Thoracic aorta (tissue), 2 donors: ENCODE data around the gene BEND6. TPM values are rescaled to one million over a fixed set of nuclear protein-coding genes. Genes with fewer than 3 reads are reported as not detected.

ENCODE experiments used
- ATAC-seq: fragments of 150-250 bp; one replicate; pipeline ENCODE4 v1.8.0; 2017; ENCODE audit warnings: low read depth; ENCODE audit not compliant: insufficient number of reproducible peaks, low FRiP score
- DNase-seq: peaks from one replicate; pipeline ENCODE4 v3.0.0-alpha.2; 2020; ENCODE audit warnings: low spot score
- H3K27ac ChIP-seq, 2 donors: fragments of 200-600 bp; sonication (generic); 1 replicate in 1 of 2; 2 replicates in 1 of 2; pipeline ENCODE4 v1.5.1; 2016; ENCODE audit warnings: mild to moderate bottlenecking in 2 of 2, moderate library complexity in 2 of 2
- H3K27me3 ChIP-seq: fragments of 200-600 bp; sonication (generic); replicated peaks from 2 replicates; pipeline ENCODE4 v1.6.0; 2016; ENCODE audit warnings: mild to moderate bottlenecking; ENCODE audit not compliant: insufficient read depth
- H3K36me3 ChIP-seq: fragments of 200-600 bp; sonication (generic); one replicate; pipeline ENCODE4 v1.5.1; 2016
- H3K4me1 ChIP-seq, 2 donors: fragments of 200-600 bp; sonication (generic); 1 replicate in 1 of 2; 2 replicates in 1 of 2; pipeline versions ENCODE4 v1.5.1 to v1.6.0; 2016; ENCODE audit warnings: low read depth in 2 of 2, mild to moderate bottlenecking in 1 of 2; ENCODE audit not compliant: control insufficient read depth in 1 of 2
- H3K4me3 ChIP-seq: fragments of 200-600 bp; sonication (generic); 2 replicates; pipeline ENCODE4 v1.5.1; 2016; ENCODE audit warnings: mild to moderate bottlenecking
- H3K9me3 ChIP-seq: fragments of 200-600 bp; sonication (generic); 2 replicates; pipeline ENCODE4 v1.5.1; 2016
- total RNA-seq, 2 donors: library from RNA; depleted of rRNA; stranded (reverse); fragments of >200 nt; gene quantifications; one replicate each; pipeline versions ENCODE4 v1.1.0 to v1.2.3, GENCODE V29; 2016
- TF ChIP-seq, protein P1 (sequence below): fragments of 200-600 bp; sonication (generic); IDR thresholded peaks from one replicate; pipeline ENCODE4 v1.5.1; 2019; ENCODE audit warnings: antibody characterized with exemption

Gene BEND6
- total RNA-seq, 2 donors from 2014 or later: 0.21 to 0.27 TPM

DNA sequence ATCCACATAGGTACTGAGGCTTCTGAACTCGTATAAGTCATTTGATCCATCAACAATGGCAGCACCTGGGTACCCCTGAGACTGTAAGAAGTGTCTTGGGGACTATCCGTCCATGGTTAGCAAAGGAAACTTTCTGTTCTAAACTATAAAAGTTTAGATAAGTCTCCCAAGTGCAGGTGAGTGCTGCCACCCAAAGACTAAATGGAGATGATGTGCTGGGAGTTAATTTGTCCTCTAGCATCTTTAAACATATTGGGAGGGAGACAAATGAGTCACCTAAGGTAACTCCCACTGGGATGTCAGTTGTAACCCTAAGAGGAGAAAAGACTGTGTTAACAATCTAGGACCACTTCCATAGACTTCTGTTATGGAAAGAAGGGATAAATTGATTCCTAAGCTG lies 6.2 kb downstream of the BEND6 start:
- TF ChIP-seq, protein P1, sequence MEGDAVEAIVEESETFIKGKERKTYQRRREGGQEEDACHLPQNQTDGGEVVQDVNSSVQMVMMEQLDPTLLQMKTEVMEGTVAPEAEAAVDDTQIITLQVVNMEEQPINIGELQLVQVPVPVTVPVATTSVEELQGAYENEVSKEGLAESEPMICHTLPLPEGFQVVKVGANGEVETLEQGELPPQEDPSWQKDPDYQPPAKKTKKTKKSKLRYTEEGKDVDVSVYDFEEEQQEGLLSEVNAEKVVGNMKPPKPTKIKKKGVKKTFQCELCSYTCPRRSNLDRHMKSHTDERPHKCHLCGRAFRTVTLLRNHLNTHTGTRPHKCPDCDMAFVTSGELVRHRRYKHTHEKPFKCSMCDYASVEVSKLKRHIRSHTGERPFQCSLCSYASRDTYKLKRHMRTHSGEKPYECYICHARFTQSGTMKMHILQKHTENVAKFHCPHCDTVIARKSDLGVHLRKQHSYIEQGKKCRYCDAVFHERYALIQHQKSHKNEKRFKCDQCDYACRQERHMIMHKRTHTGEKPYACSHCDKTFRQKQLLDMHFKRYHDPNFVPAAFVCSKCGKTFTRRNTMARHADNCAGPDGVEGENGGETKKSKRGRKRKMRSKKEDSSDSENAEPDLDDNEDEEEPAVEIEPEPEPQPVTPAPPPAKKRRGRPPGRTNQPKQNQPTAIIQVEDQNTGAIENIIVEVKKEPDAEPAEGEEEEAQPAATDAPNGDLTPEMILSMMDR: no peak
- no peak overlapping the region for H3K4me3 ChIP-seq
- no peak overlapping the region for H3K27ac ChIP-seq
- DNase-seq (no peak), ATAC-seq (no peak)
- no peaks in the 10 kb centered on the region for H3K9me3 ChIP-seq
- no peaks in the 10 kb centered on the region for H3K36me3 ChIP-seq
- H3K4me1 ChIP-seq: peaks cover 3 to 16% of the 10 kb centered on the region in 2 donors
- no peaks in the 10 kb centered on the region for H3K27me3 ChIP-seq

DNA sequence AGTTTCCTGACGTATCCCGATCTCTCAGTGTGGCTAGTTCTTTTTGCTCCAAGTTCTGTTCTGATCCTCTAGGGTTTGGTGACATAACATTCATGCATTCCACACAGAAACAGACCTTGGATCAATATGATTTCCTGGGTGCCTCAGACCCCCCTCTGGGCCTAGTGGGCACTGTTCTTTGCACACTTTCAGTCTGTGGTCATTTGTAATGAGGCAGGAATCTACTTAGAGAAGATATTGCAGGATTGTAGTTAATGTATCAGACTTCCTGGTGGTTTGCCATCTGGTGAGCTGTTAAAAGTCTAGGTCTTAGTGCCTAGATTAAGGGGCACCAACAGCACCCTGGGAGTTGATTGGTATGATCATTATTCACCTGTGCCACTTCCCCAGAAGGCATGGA lies 7.5 kb downstream of the BEND6 start:
- DNase-seq (no peak), ATAC-seq (no peak)
- no peaks in the 10 kb centered on the region for H3K27me3 ChIP-seq
- H3K9me3 ChIP-seq: no peaks in the 10 kb centered on the region
- peaks cover 3 to 16% of the 10 kb centered on the region in 2 donors for H3K4me1 ChIP-seq
- TF ChIP-seq, protein P1: no peak
- H3K27ac ChIP-seq: no peak overlapping the region
- no peaks in the 10 kb centered on the region for H3K36me3 ChIP-seq
- H3K4me3 ChIP-seq: no peak overlapping the region

DNA sequence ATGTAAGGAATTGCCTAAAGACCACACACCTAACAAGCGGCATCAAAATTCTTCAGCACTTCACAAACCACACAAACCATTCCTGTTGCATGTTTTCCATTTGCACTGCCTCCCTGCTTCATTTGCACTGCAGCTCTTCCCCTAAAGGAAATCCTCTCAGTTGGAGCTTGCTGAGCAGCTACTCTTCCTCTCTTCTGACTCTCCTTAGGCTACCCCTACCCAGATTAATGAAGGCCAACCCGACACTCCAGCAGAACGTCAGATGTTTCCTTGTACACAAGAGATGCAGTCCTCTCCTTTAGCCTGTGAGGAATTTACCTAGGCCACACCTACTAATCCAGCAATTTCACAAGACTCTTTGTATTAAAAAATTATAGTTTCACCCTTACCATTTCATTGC lies 8.1 kb downstream of the BEND6 start:
- H3K4me3 ChIP-seq: no peak overlapping the region
- ATAC-seq (no peak), DNase-seq (no peak)
- peaks cover 3 to 16% of the 10 kb centered on the region in 2 donors for H3K4me1 ChIP-seq
- no peak overlapping the region for H3K27ac ChIP-seq
- TF ChIP-seq, protein P1: no peak
- no peaks in the 10 kb centered on the region for H3K36me3 ChIP-seq
- no peaks in the 10 kb centered on the region for H3K9me3 ChIP-seq
- H3K27me3 ChIP-seq: no peaks in the 10 kb centered on the region

DNA sequence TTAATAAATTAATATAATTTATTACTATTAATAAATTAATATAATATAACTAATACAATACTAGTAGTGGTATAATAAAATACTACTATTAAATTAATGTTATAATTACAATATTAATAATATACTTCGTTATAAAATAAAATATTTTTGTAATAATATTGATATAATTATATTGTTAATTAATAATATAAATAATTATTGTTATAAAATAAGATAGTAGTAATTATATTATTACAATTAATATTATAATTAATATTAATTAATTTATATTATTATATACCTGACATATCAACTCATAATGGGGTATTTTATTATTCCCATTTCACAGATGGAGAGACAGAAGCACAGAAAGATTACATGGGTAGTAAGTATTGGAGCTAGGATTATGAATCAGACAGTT lies 8.9 kb downstream of the BEND6 start:
- no peaks in the 10 kb centered on the region for H3K36me3 ChIP-seq
- no peaks in the 10 kb centered on the region for H3K9me3 ChIP-seq
- H3K27ac ChIP-seq: no peak overlapping the region
- no peak overlapping the region for H3K4me3 ChIP-seq
- DNase-seq (no peak), ATAC-seq (no peak)
- peaks cover 3 to 16% of the 10 kb centered on the region in 2 donors for H3K4me1 ChIP-seq
- TF ChIP-seq, protein P1: no peak
- no peaks in the 10 kb centered on the region for H3K27me3 ChIP-seq

DNA sequence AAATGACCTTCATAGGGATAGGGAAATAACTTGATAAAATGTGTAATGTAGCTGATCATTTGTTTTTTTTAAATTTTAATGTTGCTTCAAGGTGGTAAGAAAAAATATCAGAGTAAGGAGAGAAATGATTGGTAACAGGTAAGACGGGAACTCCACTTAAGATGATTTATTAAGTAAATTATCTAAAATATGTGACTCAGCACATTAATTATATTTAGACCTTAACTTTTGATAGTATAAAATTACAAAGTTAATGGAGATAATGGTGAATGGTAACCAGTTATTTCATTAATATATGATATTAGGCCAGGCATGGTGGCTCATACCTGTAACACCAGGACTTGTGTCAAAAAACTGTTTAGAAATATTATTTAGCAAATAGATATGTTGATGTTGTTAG lies 10.2 kb downstream of the BEND6 start:
- Histone ChIP-seq H3K9me3 (no peaks in the 10 kb centered on the region), H3K36me3 (no peaks in the 10 kb centered on the region), H3K27me3 (no peaks in the 10 kb centered on the region), H3K4me3 (no peak overlapping the region), H3K4me1 (peaks cover 0 to 4% of the 10 kb centered on the region in 2 donors), H3K27ac (no peak overlapping the region)
- DNase-seq (no peak), ATAC-seq (no peak)
- TF ChIP-seq, protein P1: no peak
